NT2/D1 (cell line): ENCODE data around the gene SELENOM.

ENCODE experiments used
- DNase-seq: peaks from one replicate; pipeline ENCODE4 v3.0.0-alpha.2; 2011; ENCODE audit warnings: low read depth, low spot score
- H3K27me3 ChIP-seq: 2 replicates; pipeline ENCODE4 v1.6.0; 2011; ENCODE audit warnings: mild to moderate bottlenecking; ENCODE audit not compliant: insufficient read length, insufficient read depth
- H3K36me3 ChIP-seq: 2 replicates; pipeline ENCODE4 v1.6.1; 2011; ENCODE audit warnings: mild to moderate bottlenecking, low read length, mixed read lengths; ENCODE audit not compliant: insufficient read depth, insufficient read length
- H3K4me1 ChIP-seq: 2 replicates; pipeline ENCODE4 v1.5.1; 2011; ENCODE audit not compliant: insufficient read depth, insufficient read length
- H3K4me3 ChIP-seq: 2 replicates; pipeline ENCODE4 v1.5.1; 2011; ENCODE audit warnings: low read depth; ENCODE audit not compliant: insufficient read length
- H3K9ac ChIP-seq: 2 replicates; pipeline ENCODE4 v1.6.0; 2011; ENCODE audit warnings: low read depth; ENCODE audit not compliant: insufficient read length
- H3K9me3 ChIP-seq: 2 replicates; pipeline ENCODE4 v1.5.1; 2011; ENCODE audit warnings: mild to moderate bottlenecking, low read length; ENCODE audit not compliant: insufficient read depth
- SUZ12 ChIP-seq: IDR thresholded peaks from 2 replicates; pipeline ENCODE4 v1.6.1; 2011; ENCODE audit not compliant: insufficient read length, insufficient read depth; ENCODE audit errors: extremely low read depth
- YY1 ChIP-seq: IDR thresholded peaks from 2 replicates; pipeline ENCODE4 v1.6.1; 2011; ENCODE audit not compliant: insufficient read length, insufficient read depth
- ZNF274 ChIP-seq: IDR thresholded peaks from 2 replicates; pipeline ENCODE4 v1.6.1; 2011; ENCODE audit warnings: mild to moderate bottlenecking, low read depth, low read length

The SELENOM gene

GRCh38 chr22:31096657-31097279, 10.6 kb downstream of the SELENOM start:
- no peak for TF ChIP-seq SUZ12
- no peak for TF ChIP-seq YY1
- no peak for TF ChIP-seq ZNF274
- H3K9me3 ChIP-seq, result no peaks in the 10 kb centered on the region
- H3K36me3 ChIP-seq, result peaks cover 77% of the 10 kb centered on the region
- no peaks in the 10 kb centered on the region for H3K27me3 ChIP-seq
- peaks cover 2% of the 10 kb centered on the region for H3K4me1 ChIP-seq
- no peak overlapping the region for H3K4me3 ChIP-seq
- no peak overlapping the region for H3K9ac ChIP-seq
- DNase-seq, result no peak

- Histone ChIP-seq H3K9ac (no peak overlapping the region), H3K36me3 (peaks cover 79% of the 10 kb centered on the region), H3K4me3 (no peak overlapping the region), H3K9me3 (no peaks in the 10 kb centered on the region), H3K4me1 (peaks cover 2% of the 10 kb centered on the region), H3K27me3 (no peaks in the 10 kb centered on the region)
- TF ChIP-seq ZNF274 (no peak), SUZ12 (no peak), YY1 (no peak)
- DNase-seq, result no peak
These were observed 11.6 kb downstream of the SELENOM start for GRCh38 chr22:31095637-31096249.

- H3K4me1 ChIP-seq, result peaks cover 2% of the 10 kb centered on the region
- TF ChIP-seq ZNF274, result no peak
- no peak for TF ChIP-seq YY1
- TF ChIP-seq SUZ12, result no peak
- no peaks in the 10 kb centered on the region for H3K27me3 ChIP-seq
- H3K4me3 ChIP-seq, result no peak overlapping the region
- DNase-seq, result no peak
- H3K36me3 ChIP-seq, result peaks cover 85% of the 10 kb centered on the region
- no peak overlapping the region for H3K9ac ChIP-seq
- no peaks in the 10 kb centered on the region for H3K9me3 ChIP-seq
These were observed 12.6 kb downstream of the SELENOM start for GRCh38 chr22:31094741-31095140.

- peaks cover 85% of the 10 kb centered on the region for H3K36me3 ChIP-seq
- no peak for DNase-seq
- no peaks in the 10 kb centered on the region for H3K27me3 ChIP-seq
- H3K9ac ChIP-seq, result no peak overlapping the region
- no peaks in the 10 kb centered on the region for H3K9me3 ChIP-seq
- no peak overlapping the region for H3K4me3 ChIP-seq
- peaks cover 2% of the 10 kb centered on the region for H3K4me1 ChIP-seq
- TF ChIP-seq ZNF274 (no peak), YY1 (no peak), SUZ12 (no peak)
These were observed 13.3 kb downstream of the SELENOM start for GRCh38 chr22:31094021-31094551.

- H3K36me3 ChIP-seq, result peaks cover 87% of the 10 kb centered on the region
- no peaks in the 10 kb centered on the region for H3K4me1 ChIP-seq
- H3K9me3 ChIP-seq, result no peaks in the 10 kb centered on the region
- H3K27me3 ChIP-seq, result no peaks in the 10 kb centered on the region
- no peak overlapping the region for H3K4me3 ChIP-seq
- H3K9ac ChIP-seq, result no peak overlapping the region
- no peak for TF ChIP-seq SUZ12
- no peak for TF ChIP-seq YY1
- TF ChIP-seq ZNF274, result no peak
- DNase-seq, result no peak
These were observed 14.1 kb downstream of the SELENOM start for GRCh38 chr22:31093086-31093850.

- H3K27me3 ChIP-seq, result no peaks in the 10 kb centered on the region
- H3K4me1 ChIP-seq, result no peaks in the 10 kb centered on the region
- no peak for DNase-seq
- H3K9me3 ChIP-seq, result no peaks in the 10 kb centered on the region
- no peak for TF ChIP-seq SUZ12
- no peak for TF ChIP-seq YY1
- no peak for TF ChIP-seq ZNF274
- no peak overlapping the region for H3K4me3 ChIP-seq
- no peak overlapping the region for H3K9ac ChIP-seq
- H3K36me3 ChIP-seq, result peaks cover 90% of the 10 kb centered on the region
These were observed 15.2 kb downstream of the SELENOM start for GRCh38 chr22:31092161-31092560.
